ENCODE measurements around the gene SNED1. TPM values are rescaled to one million over a fixed set of nuclear protein-coding genes. Genes with fewer than 3 reads are reported as not detected.

The SNED1 gene
- total RNA-seq, 2 experiments from 2014 or later, result 2.8 to 13.6 TPM

GRCh38 chr2:241109210-241110088 is 111.0 kb downstream of the SNED1 start:
- Histone ChIP-seq H3K9me2 (ENCODE audit: insufficient read depth, low read length) (no peaks in the 10 kb centered on the region), H2AFZ (ENCODE audit: low read length) (no peak overlapping the region), H3K4me2 (ENCODE audit: low read length) (no peak overlapping the region), H3K79me2 (ENCODE audit: insufficient read depth, low read depth, low read length) (no peaks in the 10 kb centered on the region), H3K4me3 (ENCODE audit: low read depth, low read length, poor library complexity, severe bottlenecking) (no peak overlapping the region), H3K27ac (ENCODE audit: low read depth, low read length, poor library complexity, severe bottlenecking) (no peak overlapping the region), H3K9me3 (ENCODE audit: low read length) (no peaks in the 10 kb centered on the region), H4K20me1 (ENCODE audit: insufficient read depth, low read length) (no peaks in the 10 kb centered on the region), H3K4me1 (ENCODE audit: insufficient read depth, low read length, poor library complexity, severe bottlenecking) (peaks cover 12% of the 10 kb centered on the region), H3K36me3 (ENCODE audit: insufficient read depth, low read length) (peaks cover 28% of the 10 kb centered on the region; the same call in 1 of the 2 replicates)
- intact Hi-C loops (cut with micrococcal nuclease; ENCODE audit: unreplicated experiment), result no loop called here
- BruUV-seq (replicated peaks), result no TSS peak
- ChIA-PET POLR2A (no interaction called here), CTCF (ENCODE audit: unreplicated experiment) (no interaction called here)
- no peak for DNase-seq (ENCODE audit: low spot score)
- TF ChIP-seq CTCF (conservative IDR thresholded peaks at IDR 0.05; ENCODE audit: low read length) (no peak), EZH2phosphoT487 (IDR thresholded peaks at IDR 0.05; ENCODE audit: borderline replicate concordance, low read depth, low read length) (no peak)

GRCh38 chr2:241110089-241110606 is 111.7 kb downstream of the SNED1 start:
- TF ChIP-seq EZH2phosphoT487 (IDR thresholded peaks at IDR 0.05; ENCODE audit: borderline replicate concordance, low read depth, low read length) (no peak), CTCF (conservative IDR thresholded peaks at IDR 0.05; ENCODE audit: low read length) (no peak)
- CTCF ChIA-PET (ENCODE audit: unreplicated experiment), result no interaction called here
- DNase-seq (ENCODE audit: low spot score), result no peak
- Histone ChIP-seq H3K9me3 (ENCODE audit: low read length) (no peaks in the 10 kb centered on the region), H3K79me2 (ENCODE audit: insufficient read depth, low read depth, low read length) (no peaks in the 10 kb centered on the region), H2AFZ (ENCODE audit: low read length) (no peak overlapping the region), H4K20me1 (ENCODE audit: insufficient read depth, low read length) (no peaks in the 10 kb centered on the region), H3K4me1 (ENCODE audit: insufficient read depth, low read length, poor library complexity, severe bottlenecking) (peaks cover 12% of the 10 kb centered on the region), H3K4me3 (ENCODE audit: low read depth, low read length, poor library complexity, severe bottlenecking) (no peak overlapping the region), H3K27ac (ENCODE audit: low read depth, low read length, poor library complexity, severe bottlenecking) (no peak overlapping the region), H3K9me2 (ENCODE audit: insufficient read depth, low read length) (no peaks in the 10 kb centered on the region), H3K36me3 (ENCODE audit: insufficient read depth, low read length) (peaks cover 35% of the 10 kb centered on the region; the same call in 1 of the 2 replicates), H3K4me2 (ENCODE audit: low read length) (no peak overlapping the region)
- POLR2A ChIA-PET, result interaction anchor here (1.0 kb wide), 1 partner anchor 12 kb away, joined by 4 read pairs; no protein-coding TSS in a partner anchor
- intact Hi-C loops (cut with micrococcal nuclease; ENCODE audit: unreplicated experiment), result no loop called here
- BruUV-seq (replicated peaks), result no TSS peak

All from OCI-LY7 (cell line).